ENCODE data around the gene FAIM2.

Gene FAIM2

DNA sequence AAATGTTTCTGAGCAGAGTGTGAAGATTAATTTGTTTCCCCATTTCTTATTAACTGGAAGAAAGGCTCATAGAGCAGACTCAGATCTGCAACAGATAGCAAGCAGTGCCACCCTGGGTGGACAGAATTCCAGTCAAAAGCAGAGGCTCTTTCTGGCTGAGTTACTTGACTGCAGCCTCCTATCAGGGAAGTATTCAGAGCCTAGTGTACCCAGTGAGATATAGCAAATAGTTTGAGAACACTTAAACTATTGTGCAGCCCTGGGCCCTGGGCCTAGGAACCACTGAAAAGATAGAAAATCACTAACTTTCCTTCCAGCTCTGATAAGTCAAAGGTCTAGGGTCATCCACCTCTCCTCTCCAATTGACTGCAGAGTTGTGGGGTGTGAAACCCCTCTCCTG, 35.6 kb upstream of the FAIM2 start:
- DNase-seq (ENCODE audit: low spot score): no peak

DNA sequence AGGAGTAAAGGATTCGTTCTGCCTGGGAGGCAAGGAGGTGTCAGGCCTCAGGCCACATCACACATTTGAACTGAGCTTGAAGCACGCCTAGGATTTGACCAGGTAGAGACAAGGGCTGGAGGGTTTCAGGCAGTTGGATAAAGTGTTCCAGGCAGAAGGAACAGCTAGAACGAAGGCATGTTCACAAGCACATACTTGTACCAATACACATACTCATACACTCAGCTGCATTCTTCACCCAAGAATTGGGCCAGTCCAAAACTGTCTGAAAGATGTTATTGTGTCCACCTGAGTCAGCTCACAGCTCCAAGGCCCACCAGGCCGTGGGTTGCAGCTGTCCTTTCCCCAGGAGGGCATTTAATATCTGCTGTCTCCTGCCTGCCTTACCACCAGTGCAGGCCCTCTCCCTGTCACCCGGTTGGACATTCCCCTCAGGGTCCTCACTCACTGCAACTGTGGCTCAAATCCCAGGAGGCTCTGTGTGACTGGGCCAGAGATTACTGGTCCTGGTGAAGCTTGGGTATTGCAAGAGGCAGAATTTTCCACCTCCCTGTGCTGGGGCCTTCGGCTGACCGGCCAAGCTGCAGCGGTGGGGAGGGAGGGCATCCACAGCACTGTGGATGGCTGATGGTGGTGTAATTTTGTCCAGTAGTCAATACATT, 34.1 kb upstream of the FAIM2 start:
- DNase-seq (ENCODE audit: low spot score): no peak

DNA sequence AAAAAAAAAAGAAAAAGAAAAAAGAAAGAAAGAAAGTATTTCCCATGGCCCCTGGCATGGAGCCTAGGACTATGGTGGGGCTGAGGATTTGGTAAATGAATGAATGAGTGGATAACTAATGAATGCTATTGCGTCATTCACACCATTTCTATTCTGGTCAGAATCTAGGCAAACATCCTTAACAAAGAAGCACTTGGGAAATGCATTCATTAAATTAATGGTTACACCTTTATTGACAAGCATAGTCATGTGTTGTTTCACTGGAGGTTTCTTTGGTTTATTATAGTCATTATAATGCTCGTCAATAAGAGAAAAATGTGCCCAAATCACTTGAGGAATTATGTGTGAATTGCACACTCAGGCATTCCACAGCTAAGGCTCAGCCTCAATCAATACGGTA, 33.2 kb upstream of the FAIM2 start:
- DNase-seq (ENCODE audit: low spot score): no peak

DNA sequence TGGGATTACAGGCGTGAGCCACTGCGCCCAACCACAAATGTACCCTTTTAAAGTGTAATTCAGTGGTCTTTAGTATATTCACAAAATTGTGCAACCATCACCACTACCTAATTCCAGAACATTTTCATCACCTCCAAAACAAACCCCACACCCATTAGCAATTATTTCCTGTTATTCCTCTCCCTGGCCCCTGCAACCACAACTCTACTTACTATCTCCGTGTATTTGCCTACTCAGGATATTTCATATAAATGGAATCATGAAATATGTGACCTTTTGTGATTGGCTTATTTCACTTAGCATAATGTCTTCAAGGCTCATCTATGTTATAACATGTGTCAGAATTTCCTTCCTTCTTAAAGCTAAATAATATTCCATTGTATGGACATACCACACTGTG, 30.8 kb upstream of the FAIM2 start:
- DNase-seq (ENCODE audit: low spot score): no peak

DNA sequence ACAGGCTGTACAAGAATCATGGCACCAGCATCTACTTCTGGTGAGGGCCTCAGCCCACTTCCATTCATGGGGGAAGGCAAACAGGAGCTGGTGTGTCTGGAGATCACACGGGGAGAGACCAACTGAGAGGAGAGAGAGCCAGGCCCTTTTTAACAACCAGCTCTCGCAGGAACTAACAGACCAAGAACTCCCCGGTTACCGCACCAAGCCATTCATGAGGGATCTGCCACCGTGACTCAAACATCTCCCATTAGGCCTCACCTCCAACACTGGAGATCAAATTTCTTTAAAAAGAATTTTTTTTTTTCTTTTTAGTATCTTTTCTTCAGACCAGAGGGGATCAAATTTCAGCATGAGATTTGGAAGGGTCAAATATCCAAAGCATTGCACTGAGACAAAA, 30.1 kb upstream of the FAIM2 start:
- DNase-seq (ENCODE audit: low spot score): no peak

DNA sequence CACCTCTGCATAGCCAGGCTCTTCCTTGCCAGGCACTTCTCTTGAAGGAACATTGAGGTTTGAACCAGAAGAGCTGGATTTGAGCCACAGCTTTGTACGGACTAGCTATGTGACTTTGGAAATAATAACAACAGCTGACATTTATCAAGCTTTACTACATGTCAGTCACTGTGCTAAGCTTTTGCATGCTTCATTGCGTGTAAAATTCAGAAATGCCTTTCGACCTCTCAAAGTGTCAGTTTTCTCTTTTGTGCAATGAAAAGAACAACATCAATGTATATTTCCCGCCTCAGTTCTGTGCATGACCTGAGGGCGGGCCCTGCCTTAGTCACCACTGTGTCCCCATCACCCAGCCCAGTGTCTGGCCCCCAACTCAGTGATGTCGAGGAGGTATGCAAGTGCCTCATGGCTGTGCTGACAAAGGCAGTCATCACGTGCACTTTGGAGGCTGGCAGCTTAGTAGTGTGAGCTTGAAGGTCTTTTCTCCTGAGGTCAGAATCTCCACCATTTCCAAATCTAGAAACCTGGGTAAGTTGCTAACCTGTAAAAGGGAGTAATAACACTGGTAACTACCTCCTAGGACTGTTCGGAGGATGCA, 28.9 kb upstream of the FAIM2 start:
- DNase-seq (ENCODE audit: low spot score): no peak

DNA sequence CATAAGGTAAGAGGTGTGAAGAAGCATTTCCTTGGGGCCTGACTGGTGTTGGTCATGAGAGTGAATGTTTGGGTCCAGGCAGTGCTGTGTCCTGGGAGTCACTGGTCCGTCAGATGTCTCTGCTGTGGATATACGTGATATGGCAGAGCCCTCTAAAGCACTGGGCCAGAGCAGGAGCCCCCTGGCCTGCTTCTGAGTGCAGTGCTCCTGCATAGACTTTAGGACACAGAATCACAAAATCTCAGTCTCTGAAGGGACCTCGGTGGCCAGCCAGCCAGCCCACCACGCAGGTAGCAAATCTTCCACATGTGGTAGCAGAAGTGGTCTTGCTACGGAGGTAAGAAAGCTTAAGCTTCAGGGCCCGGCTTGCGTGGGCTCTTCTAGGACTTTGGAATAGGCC, 28.3 kb upstream of the FAIM2 start:
- DNase-seq (ENCODE audit: low spot score): no peak

DNA sequence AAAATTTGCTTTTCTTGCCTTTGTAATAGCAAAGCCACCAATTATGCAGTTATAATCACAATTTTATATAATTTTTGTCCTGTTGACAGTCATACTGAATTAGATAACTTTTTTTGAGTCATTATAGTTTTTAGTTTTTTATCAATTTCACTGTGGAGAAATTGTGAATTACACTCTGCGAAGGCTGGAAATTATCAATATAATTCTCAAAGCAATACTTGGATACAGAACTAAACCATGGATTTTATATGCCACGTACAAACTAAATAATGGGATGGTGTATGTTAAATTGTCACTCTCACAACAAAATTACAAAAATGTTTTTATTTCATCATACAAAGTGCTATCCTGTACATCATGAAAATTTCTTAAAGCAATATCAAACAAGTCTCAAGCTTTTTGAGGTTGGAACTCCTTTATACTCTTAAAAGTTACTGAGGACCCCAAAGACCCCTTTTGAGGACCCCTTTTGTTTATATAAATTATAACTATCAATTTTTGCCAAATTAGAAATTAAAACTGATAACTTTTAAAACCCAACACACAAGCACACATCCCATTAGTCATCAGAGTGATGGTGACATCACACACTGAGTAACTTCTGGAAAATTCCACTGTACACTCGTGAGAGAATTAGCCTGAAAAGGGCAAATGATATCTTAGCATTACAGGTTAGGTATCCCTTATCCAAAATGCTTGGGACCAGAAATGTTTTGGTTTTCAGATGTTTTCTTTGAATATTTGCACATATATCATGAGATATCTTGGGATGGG, 27.0 kb upstream of the FAIM2 start:
- peak; percentile 76 for DNase-seq (ENCODE audit: low spot score)

DNA sequence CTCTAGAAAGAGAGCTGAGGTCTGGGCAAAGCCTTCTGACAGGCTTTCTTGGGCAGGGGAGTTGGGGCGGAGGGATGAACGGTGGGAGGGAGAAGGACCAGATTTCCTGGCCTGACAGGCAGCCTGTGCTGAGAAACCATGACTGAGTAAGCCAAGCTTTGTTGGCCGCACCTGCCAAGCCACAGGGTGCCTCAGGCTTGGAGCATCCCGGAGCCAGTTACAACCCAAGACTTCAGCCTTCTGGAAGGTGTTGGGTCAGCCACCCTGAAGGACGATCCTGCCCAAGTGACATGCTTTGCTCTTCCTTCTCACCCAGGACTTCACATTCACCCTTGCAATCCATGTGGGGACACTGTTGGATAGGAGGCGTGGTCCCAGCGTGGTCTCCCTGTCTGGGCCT, 25.9 kb upstream of the FAIM2 start:
- no peak for DNase-seq (ENCODE audit: low spot score)

DNA sequence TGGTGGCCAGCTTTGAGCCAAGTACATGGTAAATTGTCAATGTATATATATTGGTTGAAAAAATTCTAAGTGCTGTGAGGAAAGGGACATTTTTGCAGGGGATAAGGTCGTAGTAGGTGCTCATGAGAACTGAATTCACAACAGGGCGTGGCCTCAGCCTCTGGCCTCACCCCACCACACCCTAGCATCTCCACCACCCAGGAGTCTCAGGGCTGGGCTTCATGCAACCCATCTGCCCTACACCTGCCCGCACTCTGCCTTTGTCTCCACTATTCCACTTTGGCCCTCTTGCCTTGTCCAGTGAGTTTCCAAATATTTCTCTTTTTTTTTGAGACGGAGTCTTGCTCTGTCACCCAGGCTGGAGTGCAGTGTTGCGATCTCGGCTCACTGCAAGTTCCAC, 24.8 kb upstream of the FAIM2 start:
- no peak for DNase-seq (ENCODE audit: low spot score)

DNA sequence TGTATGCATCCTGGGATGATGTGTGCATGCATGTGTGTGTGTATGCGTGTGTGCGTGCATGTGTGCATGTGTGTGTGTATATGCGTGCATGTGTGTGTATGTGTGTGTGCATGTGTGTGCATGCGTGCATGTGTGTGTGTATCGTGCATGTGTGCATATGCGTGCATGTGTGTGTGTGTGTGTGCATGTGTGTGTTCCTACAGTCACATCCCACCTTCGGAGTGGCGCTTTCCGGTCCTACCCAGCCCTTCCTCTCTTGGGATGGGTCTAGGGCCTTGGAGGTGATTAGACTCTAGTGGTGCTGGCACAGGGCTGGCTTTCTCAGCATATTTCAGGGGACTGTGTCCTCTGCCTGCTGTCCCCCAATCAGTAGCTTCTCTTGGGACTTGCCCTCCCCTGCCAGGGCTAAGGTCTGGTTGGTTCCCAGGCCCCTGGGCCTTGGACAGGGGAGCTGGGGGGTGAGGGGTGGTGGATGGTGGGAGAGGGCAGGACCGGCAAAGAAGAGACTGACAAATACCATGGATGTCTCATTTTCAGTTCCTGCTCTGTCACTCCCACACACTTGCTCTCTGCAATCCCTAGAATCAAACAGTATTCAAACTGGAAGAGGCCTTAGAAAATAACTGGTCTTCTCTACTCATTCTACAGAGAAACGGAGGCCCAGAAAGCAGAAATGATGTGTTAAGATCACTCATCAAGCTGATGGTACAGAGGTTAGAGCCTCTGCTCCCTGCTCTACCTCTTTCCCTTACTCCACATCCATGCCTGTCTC, 21.9 kb upstream of the FAIM2 start:
- DNase-seq (ENCODE audit: low spot score): no peak

DNA sequence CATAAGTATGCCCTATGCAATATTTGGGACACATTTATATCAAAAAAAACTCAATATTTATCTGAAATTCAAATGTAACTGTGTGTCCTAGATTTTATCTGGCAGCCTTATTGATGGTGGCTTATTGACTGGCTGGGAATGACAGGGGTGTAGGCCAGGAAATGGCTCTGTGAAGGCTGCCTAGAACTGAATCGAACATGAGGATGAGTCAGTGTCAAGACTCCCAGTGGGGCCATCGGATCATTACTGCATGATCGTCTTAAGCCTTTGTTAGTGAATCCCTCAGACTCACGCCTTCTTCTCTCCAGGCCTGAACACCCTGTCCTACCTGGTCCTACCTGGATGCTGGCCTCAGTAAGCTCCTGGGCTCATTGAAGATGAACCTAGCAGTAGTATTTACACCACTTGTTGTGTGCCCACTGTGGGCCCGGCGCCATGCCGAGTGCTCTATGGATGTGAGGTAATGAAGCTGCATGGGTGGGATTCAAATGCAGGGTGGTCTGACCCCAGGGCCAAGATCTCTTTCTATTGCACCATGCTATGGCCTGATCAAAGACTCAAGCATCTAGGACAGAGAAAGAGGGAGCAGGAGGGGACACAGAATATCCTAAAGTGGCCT, 21.0 kb upstream of the FAIM2 start:
- no peak for DNase-seq (ENCODE audit: low spot score)

DNA sequence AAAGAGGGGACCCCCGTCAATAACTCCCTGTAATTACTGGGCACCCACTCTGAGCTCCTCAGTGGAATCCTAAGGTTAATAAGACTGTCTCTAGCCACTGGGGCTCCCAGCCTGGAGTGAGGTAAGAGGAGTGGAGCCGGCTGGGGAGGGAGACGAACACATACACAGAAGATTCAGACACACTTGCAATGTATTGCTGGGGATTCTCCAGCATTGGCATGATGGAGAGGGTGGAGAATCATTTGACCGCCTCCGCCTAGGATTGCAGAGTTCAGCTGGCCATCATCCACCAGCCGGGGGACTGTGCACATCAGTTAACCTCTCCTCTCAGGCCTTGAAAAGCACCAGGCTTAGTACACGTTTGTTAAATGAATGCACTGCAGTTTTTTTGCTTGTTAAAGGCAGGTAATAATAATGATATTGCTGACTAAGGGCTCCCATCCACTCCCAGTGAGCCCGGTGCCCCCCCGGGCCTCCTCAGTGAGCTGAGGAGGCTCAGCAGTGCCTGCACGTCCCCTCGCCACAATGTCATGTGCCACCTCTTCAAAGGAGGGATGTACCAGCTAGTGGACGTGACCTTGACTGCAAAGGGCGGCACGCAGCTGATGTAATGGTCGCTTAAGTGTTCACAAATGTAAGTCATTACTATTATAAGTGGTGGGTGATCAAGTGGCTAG, 20.3 kb upstream of the FAIM2 start:
- DNase-seq (ENCODE audit: low spot score): no peak

DNA sequence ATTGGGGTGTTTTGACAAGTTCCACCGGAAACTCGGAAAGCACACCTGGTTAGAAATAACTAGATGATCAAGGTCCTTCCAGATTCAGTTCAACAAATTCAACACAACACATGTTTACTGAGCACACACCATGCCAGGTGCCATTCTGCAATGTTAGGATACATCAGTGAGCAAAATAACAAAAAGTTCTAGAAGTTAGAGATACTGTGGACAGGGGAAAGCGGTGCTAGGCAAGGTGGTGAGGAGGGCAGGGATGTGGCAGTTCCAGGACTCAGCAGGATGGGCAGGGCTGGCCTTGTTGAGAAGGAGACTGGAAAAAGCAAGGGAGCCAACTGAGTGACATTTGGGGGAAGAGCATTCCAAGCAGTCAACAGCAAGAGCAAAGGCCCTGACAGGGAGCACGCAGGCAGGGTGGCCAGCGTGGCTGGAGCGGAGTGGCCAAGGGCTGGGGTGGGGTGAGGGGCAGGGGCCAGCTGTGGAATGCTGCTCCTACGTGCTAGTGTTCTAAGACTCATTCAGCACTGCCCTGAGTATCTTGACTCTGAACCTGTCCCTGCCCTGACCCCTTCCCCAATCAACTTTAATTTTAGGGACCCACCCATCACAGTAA, 19.4 kb upstream of the FAIM2 start:
- no peak for DNase-seq (ENCODE audit: low spot score)

DNA sequence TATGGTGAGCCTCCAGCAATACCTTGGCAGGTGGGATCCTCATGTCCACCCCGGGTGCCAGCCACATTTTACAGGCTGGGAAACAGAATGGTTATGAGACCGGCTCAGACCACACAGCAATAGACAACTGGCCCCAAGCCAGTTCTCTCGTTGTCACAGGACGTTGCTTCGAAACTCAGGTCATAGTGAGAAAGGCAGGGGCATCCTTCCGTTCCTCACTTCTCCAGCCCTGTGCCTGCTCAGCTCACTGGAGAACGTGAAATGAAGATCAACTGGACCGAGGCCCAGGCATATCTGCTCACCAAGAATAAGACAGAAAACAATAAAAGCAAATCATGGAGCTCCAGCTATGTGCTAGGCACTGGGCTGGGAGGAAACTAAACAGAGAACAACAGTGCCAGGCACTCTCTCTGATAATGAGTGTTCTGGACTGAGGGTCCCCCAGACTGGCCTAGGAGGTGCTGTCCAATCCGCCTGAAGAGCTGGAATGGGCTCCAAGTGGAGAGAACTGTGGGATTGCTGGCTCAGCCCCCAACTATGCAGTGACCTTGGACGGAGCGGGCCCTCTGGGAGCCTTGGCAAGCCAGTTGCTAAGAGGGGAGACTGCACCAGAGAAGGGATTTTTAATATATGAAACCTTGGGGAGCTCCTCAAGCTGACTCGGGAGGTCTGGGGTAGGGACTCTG, 18.8 kb upstream of the FAIM2 start:
- no peak for DNase-seq (ENCODE audit: low spot score)

DNA sequence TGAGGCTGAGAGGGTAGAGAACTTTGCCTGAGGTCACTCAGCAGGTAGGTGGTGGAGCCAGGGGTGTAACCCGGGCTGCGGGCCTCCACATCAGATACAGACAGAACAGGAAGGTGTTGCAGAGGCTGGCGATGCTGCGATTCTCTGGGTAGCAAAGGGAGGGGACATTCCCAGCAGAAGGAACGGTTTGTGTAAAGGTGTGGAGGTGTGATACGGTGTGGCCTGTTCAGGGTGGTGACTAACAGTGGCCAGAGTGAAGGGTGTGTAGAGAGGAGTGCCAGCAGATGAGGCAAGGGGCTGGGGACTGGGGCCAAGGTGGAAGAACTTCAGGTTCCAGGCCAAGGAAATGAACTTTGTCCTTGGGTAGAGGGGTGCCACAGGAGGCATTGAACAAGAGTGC, 18.2 kb upstream of the FAIM2 start:
- no peak for DNase-seq (ENCODE audit: low spot score)

DNA sequence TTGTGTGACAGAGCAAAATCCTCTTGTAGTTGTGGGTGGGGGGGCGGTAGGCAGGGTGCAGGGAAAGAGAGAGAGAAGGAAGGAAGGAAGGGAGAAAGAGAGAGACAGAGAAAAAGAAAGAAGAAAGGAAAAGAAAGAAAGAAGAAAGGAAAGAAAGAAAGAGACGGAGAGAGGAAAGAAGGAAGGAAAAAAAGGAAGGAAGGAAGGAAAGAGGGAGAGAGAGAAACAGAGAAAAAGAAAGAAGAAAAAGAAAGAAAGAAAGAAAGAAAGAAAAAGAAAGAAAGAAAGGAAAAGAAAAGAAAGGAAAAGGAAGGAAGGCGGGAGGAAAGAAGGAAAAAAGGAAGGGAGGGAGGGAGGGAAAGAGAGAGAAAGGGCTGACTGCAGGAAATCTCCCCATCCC, 17.6 kb upstream of the FAIM2 start:
- DNase-seq (ENCODE audit: low spot score): no peak

DNA sequence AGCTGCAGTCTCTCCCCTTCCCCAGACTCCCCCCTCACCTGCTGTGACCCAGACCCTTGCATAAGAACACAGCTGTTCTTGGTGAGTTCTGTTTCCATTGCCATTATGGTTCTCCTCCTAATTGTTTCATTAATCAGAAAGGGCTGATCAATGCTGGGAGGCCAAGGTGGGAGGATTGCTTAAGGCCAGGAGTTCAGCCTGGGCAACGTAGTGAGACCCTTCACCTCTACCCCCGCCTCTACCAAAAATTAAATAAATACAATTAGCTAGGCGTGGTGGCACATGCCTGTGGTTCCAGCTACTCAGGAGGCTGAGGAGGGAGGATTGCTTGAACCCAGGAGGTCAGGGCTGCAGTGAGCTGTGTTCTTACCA, 17.2 kb upstream of the FAIM2 start:
- no peak for DNase-seq (ENCODE audit: low spot score)

DNA sequence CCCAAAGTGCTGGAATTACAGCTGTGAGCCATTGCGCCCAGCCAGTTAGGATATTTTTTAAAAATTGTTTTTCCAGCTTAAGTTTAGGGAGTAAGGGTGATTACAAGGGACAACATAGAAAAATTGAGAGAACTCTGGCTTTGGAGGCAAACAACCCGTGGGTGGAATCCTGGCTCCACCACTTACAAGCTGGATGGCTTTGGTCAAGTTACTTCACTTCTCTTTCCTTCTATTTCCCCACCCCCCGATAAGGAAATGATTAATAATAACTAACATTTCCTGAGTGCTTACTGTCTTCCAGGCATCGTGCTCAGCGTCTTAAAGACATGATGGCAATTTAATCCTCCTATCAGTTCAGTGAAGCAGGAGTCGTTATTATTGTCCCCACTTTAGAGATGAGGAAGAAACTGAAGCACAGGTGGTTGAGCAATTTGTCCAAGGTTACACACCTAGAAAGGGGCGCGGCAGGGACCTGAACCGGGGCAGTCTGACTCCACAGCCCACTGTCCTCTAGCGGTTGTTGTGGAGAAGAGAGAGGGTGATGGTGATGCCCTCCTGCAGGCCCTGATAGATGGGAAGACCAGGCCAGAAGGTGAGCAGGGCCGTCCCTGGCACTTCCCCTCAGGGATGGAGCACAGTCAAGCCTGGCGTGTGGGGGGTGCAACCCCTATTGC, 16.7 kb upstream of the FAIM2 start:
- peak; percentile 74 for DNase-seq (ENCODE audit: low spot score)

DNA sequence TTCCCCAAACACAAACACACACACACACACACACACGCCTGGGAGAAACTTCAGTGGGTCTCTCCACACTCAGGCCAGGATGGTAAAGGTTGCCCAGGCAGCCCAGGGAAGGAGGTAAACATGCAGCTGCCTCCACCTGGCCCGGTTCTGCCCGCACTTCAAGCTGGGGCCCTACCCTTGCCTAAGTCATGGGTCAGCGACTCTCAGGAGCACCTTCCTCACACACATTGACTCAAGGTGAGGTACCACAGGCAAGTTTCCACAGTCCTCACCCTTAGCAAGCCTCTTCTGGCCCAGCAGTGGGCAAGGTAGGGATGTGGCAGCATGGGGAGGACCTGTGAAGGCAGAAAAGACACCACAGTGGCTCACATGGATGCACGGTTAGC, 14.1 kb upstream of the FAIM2 start:
- DNase-seq (ENCODE audit: low spot score): no peak

All from GM03348 (cell line).